ENCODE data around the gene ECSIT.
A peak's percentile ranks its signal among the peaks of the same experiment; 100 is the strongest.

The ECSIT gene

GRCh38 chr19:11499220-11499726 lies 29.7 kb downstream of the ECSIT start:
- DNase-seq: no peak

GRCh38 chr19:11496391-11497163 lies 32.4 kb downstream of the ECSIT start:
- peak; percentile 82 for DNase-seq

GRCh38 chr19:11495885-11496284 lies 33.0 kb downstream of the ECSIT start:
- no peak for DNase-seq

GRCh38 chr19:11495481-11495880 lies 33.5 kb downstream of the ECSIT start:
- DNase-seq: no peak

GRCh38 chr19:11494634-11495285 lies 34.2 kb downstream of the ECSIT start:
- DNase-seq: no peak

- DNase-seq: no peak
Observed at GRCh38 chr19:11489378-11489777, 39.6 kb downstream of the ECSIT start.

GRCh38 chr19:11486661-11487503 lies 42.1 kb downstream of the ECSIT start:
- no peak for DNase-seq

- no peak for DNase-seq
Observed at GRCh38 chr19:11485245-11485837, 43.6 kb downstream of the ECSIT start.

- DNase-seq: no peak
Observed at GRCh38 chr19:11483366-11484111, 45.4 kb downstream of the ECSIT start.

- peak; percentile 69 for DNase-seq
Observed at GRCh38 chr19:11482384-11483050, 46.4 kb downstream of the ECSIT start.

- DNase-seq: peak; percentile 83
Observed at GRCh38 chr19:11481534-11482383, 47.2 kb downstream of the ECSIT start.

GRCh38 chr19:11480715-11481533 lies 48.0 kb downstream of the ECSIT start, which contains the start of gene ELAVL3:
Gene ELAVL3, minus strand, starts transcription at chr19:11481046. Its CDS starts 438 bp downstream, at chr19:11480608.
- DNase-seq: no peak

GRCh38 chr19:11479898-11480714 lies 48.8 kb downstream of the ECSIT start:
- no peak for DNase-seq

GRCh38 chr19:11479090-11479897 lies 49.6 kb downstream of the ECSIT start:
- DNase-seq: no peak

- DNase-seq: no peak
Observed at GRCh38 chr19:11478167-11479089, 50.5 kb downstream of the ECSIT start.

- DNase-seq: no peak
Observed at GRCh38 chr19:11475861-11476260, 53.1 kb downstream of the ECSIT start.

Data from fibroblast of skin of abdomen (primary cell).